Heart left ventricle (tissue), 16 donors: ENCODE results near the gene FAAP100. TPM values are rescaled to one million over a fixed set of nuclear protein-coding genes. Genes with fewer than 3 reads are reported as not detected.

Source experiments
- ATAC-seq, 4 donors: fragments of 200-7000 bp; cut with Tn5 transposase; one replicate each; pipeline ENCODE4 v1.9.1; 2020 to 2022; ENCODE audit warnings: moderate library complexity in 4 of 4, mild to moderate bottlenecking in 3 of 4, moderate number of reproducible peaks in 1 of 4
- DNase-seq, 5 donors: peaks; one replicate each; pipeline ENCODE4 v3.0.0-alpha.2; 2020
- H3K27ac ChIP-seq, 12 donors: fragments of 200-600 bp; sonication (generic) in 4 of 12; one replicate each; pipeline versions ENCODE4 v1.5.0 to v1.8.0; 2016 to 2022; ENCODE audit warnings: mild to moderate bottlenecking in 2 of 12
- H3K27me3 ChIP-seq, 9 donors: fragments of 200-600 bp; sonication (generic) in 2 of 9; one replicate each; pipeline versions ENCODE4 v1.5.1 to v1.8.0; 2016 to 2022; ENCODE audit warnings: mild to moderate bottlenecking in 3 of 9
- H3K36me3 ChIP-seq, 9 donors: fragments of 200-600 bp; sonication (generic) in 2 of 9; one replicate each; pipeline versions ENCODE4 v1.5.0 to v1.8.0; 2018 to 2022; ENCODE audit warnings: mild to moderate bottlenecking in 2 of 9
- H3K4me1 ChIP-seq, 12 donors: fragments of 200-600 bp; sonication (generic) in 4 of 12; one replicate each; pipeline versions ENCODE4 v1.5.0 to v1.8.0; 2016 to 2022; ENCODE audit warnings: mild to moderate bottlenecking in 3 of 12
- H3K4me3 ChIP-seq, 12 donors: fragments of 200-600 bp; sonication (generic) in 4 of 12; one replicate each; pipeline versions ENCODE4 v1.5.0 to v1.8.0; 2017 to 2022; ENCODE audit warnings: mild to moderate bottlenecking in 9 of 12, moderate library complexity in 4 of 12
- H3K9me3 ChIP-seq, 12 donors: fragments of 200-600 bp; sonication (generic) in 4 of 12; one replicate each; pipeline versions ENCODE4 v1.5.0 to v1.8.0; 2016 to 2022; ENCODE audit warnings: mild to moderate bottlenecking in 1 of 12
- POLR2A ChIP-seq, 2 donors: fragments of 450-650 bp; IDR thresholded peaks; one replicate each; pipeline ENCODE4 v1.6.1; 2017; ENCODE audit warnings: antibody characterized with exemption in 2 of 2, mild to moderate bottlenecking in 2 of 2, moderate library complexity in 2 of 2
- WGBS, 4 donors: extraction: QIAGEN DNeasy Blood & Tissue Kit in 2 of 4; methylation state at CpG; one replicate each; pipeline versions ENCODE4 v1.1.5 to v1.1.7; 2013 to 2018; 5-methylcytosine and 5-hydroxymethylcytosine counted together
- intact Hi-C, 10 donors: fragments of 100-400 bp; cut with DNase I; formaldehyde crosslinking; loops; one replicate each; pipeline versions ENCODE4 v1.11.1 to v1.14.2; 2022
- polyA plus RNA-seq, 2 donors: library from polyadenylated mRNA; stranded (reverse); fragments of 200-250 nt; gene quantifications; one replicate each; pipeline ENCODE4 v1.2.3, GENCODE V29; 2013
- total RNA-seq, 9 donors: library from RNA; depleted of rRNA in 2 of 9; stranded (reverse); fragments of >200 nt in 2 of 9; fragmentation: NEBNext Ultra II Directional in 3 of 9; extraction: Animal tissue kit (Norgen Biotek cat#: 25700) in 3 of 9; gene quantifications; one replicate each; pipeline versions ENCODE4 v1.1.0 to v1.2.4, GENCODE V29; 2016 to 2023
- TF ChIP-seq, protein P1 (sequence below), 12 donors: fragments of 200-600 bp; sonication (generic) in 4 of 12; IDR thresholded peaks; one replicate each; pipeline versions ENCODE4 v1.5.0 to v1.8.0; 2018 to 2022; ENCODE audit warnings: antibody characterized with exemption in 12 of 12, mild to moderate bottlenecking in 5 of 12
- donor health status: ischemic (EF 13 %, LVEDD 7.1; RV severe dilation, severe dysfunction).
- donor health status: healthy with polysubstance abuse.
- donor health status: DM: no; HTN: yes; CAD: no.
- donor health status: DM: no; HTN: no; CAD: no.
- donor health status: ischemic (EF 25% LVEDD 6.9; RV normal size, moderate dysfunction).
- donor health status: ischemic (EF 25% LVEDD 5.7; RV mildly dilated, moderate dysfunction).
- donor health status: healthy.
- donor health status: DM: yes; HTN: yes; CAD: no.
- donor health status: ischemic (EF 35%, LVEDD 5.7; RV mildly dilated, moderate dysfunction).
- donor health status: nonischemic (EF 11% LVEDD 7.7; RV severe dilation, severe dysfunction).
- donor health status: DM: yes; HTN: yes; CAD: no.
- donor health status: PGD.
- donor health status: ischemic (EF 29% LVEDD 5.4; RV normal size, mild dysfunction).
- donor health status: nonischemic (EF 23%, LVEDD 6.1; RV moderate dilation, normal function).

FAAP100 gene
- total and polyA plus RNA-seq, 11 donors = 10.1 to 21.6 (median 16.6) TPM

DNA sequence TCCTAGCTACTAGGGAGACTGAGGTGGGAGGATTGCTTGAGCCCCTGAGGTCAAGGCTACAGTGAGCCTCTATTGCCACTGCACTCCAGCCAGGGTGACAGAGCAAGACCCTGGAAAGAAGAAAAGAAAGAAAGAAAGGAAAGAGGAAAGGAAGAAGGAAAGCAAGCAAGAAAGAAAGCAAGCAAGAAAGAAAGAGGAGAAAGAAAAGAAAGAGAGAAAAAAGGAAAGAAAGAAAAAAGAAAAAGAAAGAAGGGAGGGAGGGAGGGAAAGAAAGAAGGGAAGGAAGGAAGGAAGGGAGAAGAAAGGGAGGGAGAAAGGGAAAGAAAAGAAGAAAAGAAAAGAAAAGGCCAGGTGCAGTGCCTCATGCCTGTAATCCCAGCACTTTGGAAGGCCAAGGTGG, 48.5 kb downstream of the FAAP100 start:
- peaks cover 0 to 4% (median 0%) of the 10 kb centered on the region in 12 donors for H3K9me3 ChIP-seq
- H3K36me3 ChIP-seq = peaks cover 0 to 10% (median 1%) of the 10 kb centered on the region in 9 donors
- H3K27me3 ChIP-seq = no peaks in the 10 kb centered on the region
- DNase-seq = no peak
- intact Hi-C loops = no loop called here
- H3K4me3 ChIP-seq = no peak overlapping the region
- TF ChIP-seq POLR2A (IDR thresholded peaks at IDR 0.05) = no peak
- TF ChIP-seq, protein P1, sequence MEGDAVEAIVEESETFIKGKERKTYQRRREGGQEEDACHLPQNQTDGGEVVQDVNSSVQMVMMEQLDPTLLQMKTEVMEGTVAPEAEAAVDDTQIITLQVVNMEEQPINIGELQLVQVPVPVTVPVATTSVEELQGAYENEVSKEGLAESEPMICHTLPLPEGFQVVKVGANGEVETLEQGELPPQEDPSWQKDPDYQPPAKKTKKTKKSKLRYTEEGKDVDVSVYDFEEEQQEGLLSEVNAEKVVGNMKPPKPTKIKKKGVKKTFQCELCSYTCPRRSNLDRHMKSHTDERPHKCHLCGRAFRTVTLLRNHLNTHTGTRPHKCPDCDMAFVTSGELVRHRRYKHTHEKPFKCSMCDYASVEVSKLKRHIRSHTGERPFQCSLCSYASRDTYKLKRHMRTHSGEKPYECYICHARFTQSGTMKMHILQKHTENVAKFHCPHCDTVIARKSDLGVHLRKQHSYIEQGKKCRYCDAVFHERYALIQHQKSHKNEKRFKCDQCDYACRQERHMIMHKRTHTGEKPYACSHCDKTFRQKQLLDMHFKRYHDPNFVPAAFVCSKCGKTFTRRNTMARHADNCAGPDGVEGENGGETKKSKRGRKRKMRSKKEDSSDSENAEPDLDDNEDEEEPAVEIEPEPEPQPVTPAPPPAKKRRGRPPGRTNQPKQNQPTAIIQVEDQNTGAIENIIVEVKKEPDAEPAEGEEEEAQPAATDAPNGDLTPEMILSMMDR (IDR thresholded peaks at IDR 0.05) = no peak
- no peak overlapping the region for H3K27ac ChIP-seq
- no peak for ATAC-seq
- H3K4me1 ChIP-seq = peaks cover 0 to 11% (median 1%) of the 10 kb centered on the region in 12 donors

DNA sequence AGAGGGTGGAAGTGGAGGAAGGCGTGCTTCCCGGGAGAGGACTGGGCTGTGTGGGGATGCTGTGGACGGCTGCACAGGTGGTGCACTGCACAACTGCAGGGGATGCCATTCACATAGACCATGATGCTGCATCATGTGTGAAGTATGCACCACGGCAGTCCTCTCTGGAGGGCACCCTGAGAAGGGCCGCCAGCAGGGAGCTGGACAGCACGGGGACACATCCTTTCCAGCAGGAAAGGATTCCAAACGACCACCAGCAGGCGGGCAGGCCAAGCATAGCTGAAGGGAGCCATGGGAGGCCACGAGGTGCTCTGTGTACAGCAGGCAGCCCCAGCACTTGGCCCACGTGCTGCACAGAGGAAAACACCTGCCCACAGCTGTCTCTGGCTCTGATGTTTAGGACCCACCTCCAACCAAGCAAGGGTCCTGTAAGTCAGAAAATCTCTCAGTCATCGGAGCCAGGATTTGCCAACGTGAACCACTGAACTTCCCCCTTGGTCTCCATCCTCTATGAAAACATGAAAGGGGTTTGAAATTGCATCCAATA, 49.6 kb downstream of the FAAP100 start:
- Histone ChIP-seq H3K27me3 (no peaks in the 10 kb centered on the region), H3K27ac (no peak overlapping the region), H3K4me3 (no peak overlapping the region), H3K4me1 (peaks cover 0 to 6% (median 0%) of the 10 kb centered on the region in 12 donors), H3K9me3 (no peaks in the 10 kb centered on the region), H3K36me3 (no peaks in the 10 kb centered on the region)
- TF ChIP-seq, protein P1 (IDR thresholded peaks at IDR 0.05) = no peak
- no peak for TF ChIP-seq POLR2A (IDR thresholded peaks at IDR 0.05)
- ATAC-seq (peak in 1 of 4 donors; percentile 4), DNase-seq (no peak)
- intact Hi-C loops = no loop called here
- 57 to 69% (median 61%) methylated on average over 9 to 12 of the region's 12 CpGs for WGBS, 4 donors

DNA sequence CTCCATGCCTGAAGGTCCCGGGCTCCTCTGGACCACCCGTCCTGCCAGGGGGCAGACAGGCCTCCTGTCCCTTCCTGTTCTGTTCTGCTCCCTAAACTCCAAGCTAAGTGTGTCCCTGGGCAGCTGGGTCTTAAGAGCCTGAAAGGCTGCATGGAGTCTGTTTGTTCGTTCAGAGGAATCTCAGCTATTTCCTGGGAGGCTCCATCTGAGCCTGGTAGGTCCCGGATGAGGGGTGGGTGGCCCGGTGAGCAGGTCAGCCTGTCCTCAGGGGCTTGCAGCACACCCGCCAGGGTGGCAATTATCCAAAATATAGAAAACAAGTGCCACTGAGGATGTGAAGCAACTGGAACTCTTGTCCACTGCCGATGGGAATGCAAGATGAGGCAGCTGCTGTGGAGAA, 52.1 kb downstream of the FAAP100 start:
- Histone ChIP-seq H3K27ac (no peak overlapping the region), H3K4me1 (peaks cover 0 to 6% (median 0%) of the 10 kb centered on the region in 12 donors), H3K27me3 (no peaks in the 10 kb centered on the region), H3K9me3 (no peaks in the 10 kb centered on the region), H3K4me3 (no peak overlapping the region), H3K36me3 (no peaks in the 10 kb centered on the region)
- ATAC-seq = no peak
- DNase-seq = peak in 1 of 5 donors; percentile 36
- intact Hi-C loops = no loop called here
- 42 to 57% (median 49%) methylated on average over 5 to 7 of the region's 7 CpGs for WGBS, 4 donors
- TF ChIP-seq, protein P1 (IDR thresholded peaks at IDR 0.05) = no peak
- no peak for TF ChIP-seq POLR2A (IDR thresholded peaks at IDR 0.05)

DNA sequence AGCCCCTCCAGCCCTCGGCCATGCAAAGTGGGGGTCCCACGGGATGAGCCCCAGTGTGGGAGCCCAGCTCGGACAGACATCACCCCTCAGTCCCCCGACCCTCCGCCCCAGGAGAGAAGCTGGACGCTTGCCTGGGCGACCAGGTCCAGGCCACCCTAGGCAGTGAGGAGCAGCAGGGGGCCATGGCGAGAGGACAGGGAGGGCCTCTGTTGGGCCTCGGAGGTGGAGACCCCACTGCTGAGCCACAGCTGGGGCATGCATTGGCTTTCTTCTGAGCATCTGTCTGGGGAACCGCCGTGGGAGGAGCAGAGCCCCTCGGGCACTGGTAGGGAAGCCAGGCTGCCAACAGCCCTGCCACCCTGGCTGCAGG, 52.6 kb downstream of the FAAP100 start:
- Histone ChIP-seq H3K9me3 (no peaks in the 10 kb centered on the region), H3K4me1 (peaks cover 0 to 6% (median 0%) of the 10 kb centered on the region in 12 donors), H3K4me3 (peak overlapping the region in 1 of 12 donors; percentile 12), H3K27me3 (no peaks in the 10 kb centered on the region), H3K36me3 (no peaks in the 10 kb centered on the region), H3K27ac (no peak overlapping the region)
- DNase-seq (no peak), ATAC-seq (no peak)
- WGBS, 4 donors = 42 to 84% (median 76%) methylated on average over 1 to 12 of the region's 12 CpGs
- no peak for TF ChIP-seq POLR2A (IDR thresholded peaks at IDR 0.05)
- TF ChIP-seq, protein P1 (IDR thresholded peaks at IDR 0.05) = no peak
- intact Hi-C loops = no loop called here
